HG02610 (cell line): ENCODE data around the gene NBAS.

Source experiments
- ATAC-seq: cut with Tn5 transposase; IDR thresholded peaks from one replicate; pipeline ENCODE4 v1.9.1; 2021; ENCODE audit warnings: mild to moderate bottlenecking, moderate library complexity; ENCODE audit not compliant: unreplicated experiment

The NBAS gene

DNA sequence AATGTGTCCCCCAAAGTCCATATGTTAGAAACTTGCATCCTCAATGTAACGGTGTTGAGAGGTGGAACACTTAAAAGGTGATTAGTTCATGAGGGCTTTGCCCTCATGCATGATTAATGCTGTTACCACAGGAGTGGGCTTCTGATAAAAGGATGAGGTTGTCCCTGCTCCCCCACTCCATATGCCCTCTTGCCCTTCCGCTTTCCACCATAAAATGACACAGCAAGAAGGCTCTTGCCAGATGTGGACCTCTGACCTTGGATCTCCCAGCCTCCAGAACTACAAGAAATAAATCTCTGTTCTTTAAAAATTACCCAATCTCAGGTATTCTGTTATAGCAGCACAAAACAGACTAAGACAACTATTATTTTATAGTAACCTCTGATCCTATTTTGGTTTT, 412.1 kb downstream of the NBAS start:
- ATAC-seq, result no peak

DNA sequence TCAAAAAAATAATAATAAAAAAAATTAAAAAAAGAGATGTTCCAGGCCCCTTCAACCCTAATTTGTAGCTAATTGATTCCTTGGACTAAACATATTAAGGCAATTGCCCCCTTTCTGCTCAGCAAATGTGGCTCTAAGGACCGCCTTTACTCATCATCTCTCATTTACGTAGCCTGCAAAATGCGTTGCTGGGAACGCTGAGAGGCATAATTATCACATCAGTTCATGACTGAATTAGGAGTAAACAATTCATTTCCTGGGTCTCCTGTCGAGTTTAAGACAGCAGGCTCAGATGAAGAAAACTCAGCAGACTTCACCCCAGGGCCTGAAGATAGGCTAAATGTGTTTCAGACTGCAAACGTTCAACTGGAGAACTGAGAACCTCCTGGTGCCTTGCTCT, 413.5 kb downstream of the NBAS start:
- ATAC-seq, result no peak

GRCh38 chr2:15146960-15147359, 414.2 kb downstream of the NBAS start:
- no peak for ATAC-seq

- no peak for ATAC-seq
Measured at GRCh38 chr2:15145919-15146318, 415.2 kb downstream of the NBAS start.

- ATAC-seq, result no peak
Measured at GRCh38 chr2:15145046-15145817, 415.9 kb downstream of the NBAS start.

- peak; percentile 100 for ATAC-seq
Measured at GRCh38 chr2:15142069-15142689, 419.0 kb downstream of the NBAS start.

DNA sequence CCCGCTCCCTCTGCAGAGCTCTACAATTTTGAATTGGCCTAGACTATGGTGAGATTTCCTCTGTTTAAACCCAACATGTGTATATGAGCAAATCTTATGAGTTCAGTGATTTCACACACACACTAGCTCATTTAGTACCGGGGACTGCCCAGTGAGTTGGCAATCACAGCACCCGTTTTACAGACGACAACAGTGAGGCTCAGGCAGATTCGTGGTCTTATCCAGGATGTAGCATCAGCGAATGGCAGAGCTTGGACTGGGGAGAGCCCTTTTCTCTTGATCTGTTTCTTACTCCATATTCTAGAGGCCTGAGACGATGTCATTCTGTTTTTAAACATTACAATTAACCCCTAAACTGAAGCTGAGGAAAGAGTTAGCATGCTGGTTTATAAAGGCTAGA, 419.9 kb downstream of the NBAS start:
- ATAC-seq, result no peak

- ATAC-seq, result no peak
Measured at GRCh38 chr2:15136639-15137038, 424.5 kb downstream of the NBAS start.

DNA sequence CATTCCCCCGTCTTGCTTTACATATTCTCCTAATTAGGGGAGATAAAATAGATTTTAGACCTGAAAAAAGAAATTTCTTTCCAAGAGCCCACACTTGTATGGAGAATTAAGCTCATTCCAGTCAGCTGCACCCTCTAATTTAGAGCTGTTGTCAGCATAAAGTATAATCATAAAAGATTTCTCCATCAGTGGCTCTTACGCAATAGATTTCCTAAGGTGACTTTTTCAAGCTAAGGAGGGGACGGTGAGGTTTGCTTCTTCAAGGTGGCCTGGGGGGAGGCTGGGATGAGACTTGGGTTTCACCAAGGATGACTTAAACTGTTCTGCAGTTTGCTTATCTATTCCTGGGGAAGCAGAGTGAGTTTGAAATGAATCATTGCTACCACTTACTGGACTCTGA, 426.2 kb downstream of the NBAS start:
- no peak for ATAC-seq

DNA sequence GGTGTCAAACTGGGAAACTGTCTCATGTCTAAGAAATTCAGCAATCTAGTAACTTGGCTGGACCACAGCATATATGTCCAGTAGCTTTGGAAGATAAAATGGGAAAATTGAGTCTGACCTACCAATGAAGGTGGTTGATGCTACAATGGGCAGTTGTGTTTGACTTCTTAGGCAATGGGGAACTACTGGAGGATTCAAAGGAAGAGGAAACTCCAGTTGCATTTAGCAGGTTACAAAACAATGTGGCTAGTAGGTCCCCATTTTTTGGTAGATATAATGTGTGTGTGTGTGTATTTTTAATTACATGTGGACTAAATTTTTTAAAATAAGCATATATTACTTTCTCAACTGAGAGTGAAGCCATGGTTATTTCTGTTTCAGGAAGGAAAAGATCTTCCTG, 427.7 kb downstream of the NBAS start:
- no peak for ATAC-seq

- no peak for ATAC-seq
Measured at GRCh38 chr2:15128846-15129245, 432.3 kb downstream of the NBAS start.

GRCh38 chr2:15127876-15128275, 433.3 kb downstream of the NBAS start:
- no peak for ATAC-seq

GRCh38 chr2:15127301-15127700, 433.8 kb downstream of the NBAS start:
- ATAC-seq, result no peak

GRCh38 chr2:15126373-15126772, 434.8 kb downstream of the NBAS start:
- no peak for ATAC-seq

GRCh38 chr2:15122915-15123314, 438.2 kb downstream of the NBAS start:
- no peak for ATAC-seq

DNA sequence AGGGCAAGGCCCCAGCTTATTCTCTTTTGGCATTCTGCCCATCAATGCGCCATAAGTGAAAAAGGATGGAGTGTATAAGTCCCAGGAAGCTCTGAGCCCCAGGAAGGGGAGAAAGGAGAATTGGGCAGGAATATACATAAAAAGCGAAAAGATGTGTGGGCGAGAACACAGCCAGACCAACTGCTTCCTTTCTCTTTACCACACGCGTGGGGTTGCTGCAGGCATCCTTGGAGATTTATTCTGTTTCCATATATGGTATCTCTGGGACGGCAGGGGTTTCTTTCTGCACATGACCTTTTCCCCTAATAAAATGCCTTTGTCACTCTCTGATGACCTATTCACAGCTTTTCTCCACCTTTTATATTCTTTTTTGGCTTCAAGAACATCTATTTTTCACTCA, 440.5 kb downstream of the NBAS start:
- ATAC-seq, result no peak

DNA sequence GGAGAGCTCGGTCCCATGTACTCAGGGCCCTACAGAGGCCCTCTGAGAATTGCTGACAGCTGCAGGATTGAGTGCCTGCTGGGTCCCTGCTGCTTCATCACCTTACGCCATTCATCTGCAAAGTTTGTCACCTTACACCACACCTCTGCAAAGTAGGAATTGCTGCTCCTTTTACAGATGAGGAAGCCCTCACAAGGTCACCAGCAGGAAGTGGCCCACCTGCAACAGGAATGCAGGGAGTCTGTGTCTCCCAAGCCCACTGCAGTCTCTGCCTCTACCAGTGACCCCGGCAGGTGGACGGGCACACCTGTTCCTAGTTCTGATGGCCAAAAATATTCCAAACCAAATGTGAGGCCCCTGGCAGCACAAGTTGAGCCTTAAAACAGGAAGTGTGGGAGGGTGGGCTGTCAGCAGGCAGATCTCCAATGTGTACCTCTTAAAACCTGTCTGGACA, 441.4 kb downstream of the NBAS start:
- no peak for ATAC-seq

DNA sequence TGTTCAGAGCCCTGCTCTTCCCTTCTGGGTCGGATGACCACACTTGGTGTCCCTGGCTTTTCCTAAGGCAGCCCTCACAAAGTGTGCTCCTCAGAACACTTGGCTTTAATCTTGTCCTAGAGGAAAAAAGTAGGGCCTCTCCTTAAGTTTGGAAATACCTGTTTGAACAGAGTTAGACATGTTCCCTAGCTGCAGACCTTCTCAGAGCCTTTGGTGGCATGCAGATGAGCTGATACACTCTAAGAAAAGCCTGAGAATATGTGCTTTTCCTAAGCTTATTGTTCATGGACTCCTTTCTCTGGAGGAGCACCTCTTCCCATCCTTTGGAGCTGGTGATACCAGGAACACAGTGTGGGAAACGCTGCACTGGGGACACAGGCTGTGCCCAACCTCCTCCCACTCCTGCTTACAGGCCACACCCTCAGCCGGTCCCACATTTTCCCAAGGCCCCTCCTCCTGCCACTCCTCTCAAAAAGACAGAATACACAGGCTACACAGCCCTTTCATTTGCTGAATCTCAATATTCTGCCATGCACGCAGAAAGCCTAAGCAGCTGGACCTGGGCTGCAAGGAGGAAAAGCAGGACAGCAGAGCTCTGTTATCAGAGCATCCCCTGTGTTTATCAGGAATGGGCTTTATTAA, 443.6 kb downstream of the NBAS start:
- ATAC-seq, result no peak
